Loucy (cell line): ENCODE results near the gene ARHGAP24.

ENCODE experiments used
- EZH2phosphoT487 ChIP-seq: fragments of 200-600 bp; IDR thresholded peaks from 2 replicates; pipeline ENCODE4 v1.6.1; 2018; ENCODE audit warnings: antibody characterized with exemption, mild to moderate bottlenecking, moderate library complexity, borderline replicate concordance
- TF ChIP-seq, protein P1 (sequence below): fragments of 200-600 bp; sonication (generic); conservative IDR thresholded peaks from 2 replicates; pipeline ENCODE4 v1.5.1; 2014; ENCODE audit warnings: mild to moderate bottlenecking, antibody characterized with exemption, low read length

GRCh38 chr4:85993641-85994040 lies 518.7 kb downstream of the ARHGAP24 start:
- TF ChIP-seq, protein P1, sequence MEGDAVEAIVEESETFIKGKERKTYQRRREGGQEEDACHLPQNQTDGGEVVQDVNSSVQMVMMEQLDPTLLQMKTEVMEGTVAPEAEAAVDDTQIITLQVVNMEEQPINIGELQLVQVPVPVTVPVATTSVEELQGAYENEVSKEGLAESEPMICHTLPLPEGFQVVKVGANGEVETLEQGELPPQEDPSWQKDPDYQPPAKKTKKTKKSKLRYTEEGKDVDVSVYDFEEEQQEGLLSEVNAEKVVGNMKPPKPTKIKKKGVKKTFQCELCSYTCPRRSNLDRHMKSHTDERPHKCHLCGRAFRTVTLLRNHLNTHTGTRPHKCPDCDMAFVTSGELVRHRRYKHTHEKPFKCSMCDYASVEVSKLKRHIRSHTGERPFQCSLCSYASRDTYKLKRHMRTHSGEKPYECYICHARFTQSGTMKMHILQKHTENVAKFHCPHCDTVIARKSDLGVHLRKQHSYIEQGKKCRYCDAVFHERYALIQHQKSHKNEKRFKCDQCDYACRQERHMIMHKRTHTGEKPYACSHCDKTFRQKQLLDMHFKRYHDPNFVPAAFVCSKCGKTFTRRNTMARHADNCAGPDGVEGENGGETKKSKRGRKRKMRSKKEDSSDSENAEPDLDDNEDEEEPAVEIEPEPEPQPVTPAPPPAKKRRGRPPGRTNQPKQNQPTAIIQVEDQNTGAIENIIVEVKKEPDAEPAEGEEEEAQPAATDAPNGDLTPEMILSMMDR, result no peak
- TF ChIP-seq EZH2phosphoT487, result no peak
